Measurements from ENCODE around the gene FOXA3. TPM values are rescaled to one million over a fixed set of nuclear protein-coding genes. Genes with fewer than 3 reads are reported as not detected.

Gene FOXA3
- total RNA-seq, 2 experiments from 2014 or later, result 0.36 TPM; not detected in 1

GRCh38 chr19:45821103-45821521 is 43.0 kb upstream of the FOXA3 start:
- CTCF ChIA-PET, result no interaction called here
- H3K4me3 Mint-ChIP-seq, result no peak overlapping the region
- H3K27ac Mint-ChIP-seq, result no peak overlapping the region
- no peak for TF ChIP-seq CTCF (IDR thresholded peaks at IDR 0.05)
- POLR2A ChIA-PET, result no interaction called here
- ATAC-seq (no peak), DNase-seq (no peak)
- H3K36me3 Mint-ChIP-seq (ENCODE audit: low read depth), result peaks cover 20% of the 10 kb centered on the region
- intact Hi-C loops (cut with micrococcal nuclease), result no loop called here
- no peaks in the 10 kb centered on the region for H3K9me3 Mint-ChIP-seq
- peaks cover 2% of the 10 kb centered on the region for H3K4me1 Mint-ChIP-seq (ENCODE audit: low read depth)
- H3K27me3 Mint-ChIP-seq, result no peaks in the 10 kb centered on the region

GRCh38 chr19:45821570-45821969 is 42.6 kb upstream of the FOXA3 start:
- POLR2A ChIA-PET, result no interaction called here
- Mint-ChIP-seq H3K4me1 (ENCODE audit: low read depth) (peaks cover 2% of the 10 kb centered on the region), H3K27me3 (no peaks in the 10 kb centered on the region), H3K36me3 (ENCODE audit: low read depth) (peaks cover 22% of the 10 kb centered on the region), H3K27ac (no peak overlapping the region), H3K9me3 (no peaks in the 10 kb centered on the region), H3K4me3 (no peak overlapping the region)
- TF ChIP-seq CTCF (IDR thresholded peaks at IDR 0.05), result no peak
- CTCF ChIA-PET, result no interaction called here
- intact Hi-C loops (cut with micrococcal nuclease), result no loop called here
- DNase-seq, result no peak
- no peak for ATAC-seq

DNA sequence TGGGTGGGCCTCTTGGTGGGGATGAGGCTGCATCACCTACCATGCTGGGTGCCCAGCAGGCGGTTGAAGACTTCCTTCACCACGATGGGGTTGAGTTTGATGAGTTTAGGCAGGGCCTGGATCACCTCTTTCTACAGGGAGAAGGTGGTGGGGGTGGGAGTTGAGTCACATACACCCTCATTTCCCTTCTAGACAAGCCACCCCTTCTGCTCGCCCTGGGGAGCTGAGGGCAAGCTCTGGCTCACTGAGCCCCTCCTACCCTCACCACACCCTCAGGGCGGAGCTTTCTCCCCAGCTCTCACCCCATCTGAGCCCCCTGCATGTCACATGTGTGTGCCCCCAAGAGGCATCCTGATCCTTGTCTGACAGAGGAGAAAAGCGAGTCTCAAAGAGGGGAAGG is 41.4 kb upstream of the FOXA3 start:
- no peak for TF ChIP-seq CTCF (IDR thresholded peaks at IDR 0.05)

DNA sequence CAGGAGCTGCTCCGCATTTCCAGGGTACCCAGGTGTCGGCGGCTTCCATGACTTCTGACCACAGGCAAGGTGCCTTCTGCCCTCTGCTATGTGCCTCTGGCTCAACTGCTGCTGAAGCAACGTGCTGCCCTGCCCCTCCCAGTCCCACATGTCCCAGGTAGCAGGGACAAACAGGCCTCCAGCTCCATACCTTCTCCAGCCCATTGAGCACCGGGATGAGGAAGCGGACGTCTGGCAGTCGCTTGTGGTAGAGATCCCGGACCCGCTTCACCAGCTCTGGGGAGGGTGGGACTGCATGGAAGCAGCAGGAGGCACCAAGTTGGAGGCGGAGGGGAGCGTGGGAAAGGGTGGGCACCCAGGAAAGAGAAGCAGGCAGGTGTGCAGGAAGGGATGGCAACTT is 40.9 kb upstream of the FOXA3 start:
- ATAC-seq (no peak), DNase-seq (no peak)
- Mint-ChIP-seq H3K27me3 (no peaks in the 10 kb centered on the region), H3K4me3 (no peak overlapping the region), H3K27ac (no peak overlapping the region), H3K36me3 (ENCODE audit: low read depth) (peaks cover 31% of the 10 kb centered on the region), H3K4me1 (ENCODE audit: low read depth) (no peaks in the 10 kb centered on the region), H3K9me3 (no peaks in the 10 kb centered on the region)
- ChIA-PET POLR2A (interaction anchor here (0.8 to 0.9 kb wide), 2 partner anchors 8 to 9 kb away, joined by 3 read pairs; partner anchors contain the start of gene RSPH6A), CTCF (interaction anchor here (1.0 to 1.7 kb wide), 3 partner anchors 9 to 59 kb away, joined by 3 to 7 read pairs (median 4); no protein-coding TSS in a partner anchor)
- TF ChIP-seq CTCF (IDR thresholded peaks at IDR 0.05), result no peak
- intact Hi-C loops (cut with micrococcal nuclease), result no loop called here

More for the DNA sequence above, 41.4 kb upstream of the FOXA3 start:
- peaks cover 28% of the 10 kb centered on the region for H3K36me3 Mint-ChIP-seq (ENCODE audit: low read depth)
- H3K4me1 Mint-ChIP-seq (ENCODE audit: low read depth), result no peaks in the 10 kb centered on the region
- ChIA-PET CTCF (interaction anchor here (1.0 to 1.7 kb wide), 3 partner anchors 9 to 59 kb away, joined by 3 to 7 read pairs (median 4); no protein-coding TSS in a partner anchor), POLR2A (no interaction called here)
- no peaks in the 10 kb centered on the region for H3K27me3 Mint-ChIP-seq
- no peak for DNase-seq
- H3K27ac Mint-ChIP-seq, result no peak overlapping the region
- no peak for ATAC-seq
- no peaks in the 10 kb centered on the region for H3K9me3 Mint-ChIP-seq
- intact Hi-C loops (cut with micrococcal nuclease), result no loop called here
- H3K4me3 Mint-ChIP-seq, result no peak overlapping the region

- ChIA-PET CTCF (interaction anchor here (1.0 to 4.7 kb wide), 5 partner anchors 7 to 58 kb away, joined by 3 to 35 read pairs (median 4); no protein-coding TSS in a partner anchor), POLR2A (interaction anchor here (0.7 to 1.7 kb wide), 5 partner anchors 8 to 203 kb away, joined by 3 to 4 read pairs (median 3); partner anchors contain the start of gene RSPH6A)
- TF ChIP-seq CTCF (IDR thresholded peaks at IDR 0.05), result no peak
- peaks cover 39% of the 10 kb centered on the region for H3K36me3 Mint-ChIP-seq (ENCODE audit: low read depth)
- ATAC-seq (no peak), DNase-seq (no peak)
- H3K27ac Mint-ChIP-seq, result no peak overlapping the region
- no peaks in the 10 kb centered on the region for H3K27me3 Mint-ChIP-seq
- intact Hi-C loops (cut with micrococcal nuclease), result no loop called here
- no peaks in the 10 kb centered on the region for H3K9me3 Mint-ChIP-seq
- H3K4me3 Mint-ChIP-seq, result no peak overlapping the region
- no peaks in the 10 kb centered on the region for H3K4me1 Mint-ChIP-seq (ENCODE audit: low read depth)
Observed at GRCh38 chr19:45824041-45824471, 40.1 kb upstream of the FOXA3 start.
